Right atrium auricular region (tissue), 2 donors: ENCODE results near the gene KRTAP4-16. TPM values are rescaled to one million over a fixed set of nuclear protein-coding genes. Genes with fewer than 3 reads are reported as not detected.
"Not testable (repeated sequence)": the region's sequence is repeated elsewhere in the genome, so short reads cannot be mapped to it uniquely, and the experiment has no call there.

ENCODE experiments used
- DNase-seq: peaks from one replicate; pipeline ENCODE4 v3.0.0-alpha.2; 2019; ENCODE audit warnings: low spot score
- H3K27ac ChIP-seq, 2 donors: fragments of 200-600 bp; sonication (generic); 1 replicate in 1 of 2; 2 replicates in 1 of 2; pipeline ENCODE4 v1.5.1; 2016 to 2019
- H3K27me3 ChIP-seq, 2 donors: fragments of 200-600 bp; sonication (generic); one replicate each; pipeline versions ENCODE4 v1.5.1 to v1.6.0; 2017 to 2019
- H3K36me3 ChIP-seq: fragments of 200-600 bp; sonication (generic); one replicate; pipeline ENCODE4 v1.5.1; 2016
- H3K4me1 ChIP-seq, 2 donors: fragments of 200-600 bp; sonication (generic); one replicate each; pipeline versions ENCODE4 v1.5.1 to v1.6.0; 2017 to 2019
- H3K4me3 ChIP-seq, 2 donors: fragments of 200-600 bp; sonication (generic); 1 replicate in 1 of 2; 2 replicates in 1 of 2; pipeline ENCODE4 v1.5.1; 2017 to 2019; ENCODE audit warnings: mild to moderate bottlenecking in 1 of 2, moderate library complexity in 1 of 2
- H3K9me3 ChIP-seq, 2 donors: fragments of 200-600 bp; sonication (generic); one replicate each; pipeline ENCODE4 v1.5.1; 2019
- CTCF ChIP-seq, 2 donors: fragments of 200-600 bp; sonication (generic); IDR thresholded peaks; one replicate each; pipeline ENCODE4 v1.5.1; 2019; ENCODE audit warnings: antibody characterized with exemption in 2 of 2
- total RNA-seq, 2 donors: library from RNA; depleted of rRNA; stranded (reverse); fragments of >200 nt; gene quantifications; one replicate each; pipeline ENCODE4 v1.1.0, GENCODE V29; 2016

The KRTAP4-16 gene
- total RNA-seq, 2 donors from 2014 or later = not detected

- no peak for TF ChIP-seq CTCF (IDR thresholded peaks at IDR 0.05)
- Histone ChIP-seq H3K9me3 (no peaks in the 10 kb centered on the region), H3K4me1 (no peaks in the 10 kb centered on the region), H3K27me3 (no peaks in the 10 kb centered on the region), H3K27ac (no peak overlapping the region), H3K36me3 (no peaks in the 10 kb centered on the region), H3K4me3 (no peak overlapping the region)
- DNase-seq = no peak
These were observed 1.9 kb upstream of the KRTAP4-16 start for GRCh38 chr17:41103896-41104295.

DNA sequence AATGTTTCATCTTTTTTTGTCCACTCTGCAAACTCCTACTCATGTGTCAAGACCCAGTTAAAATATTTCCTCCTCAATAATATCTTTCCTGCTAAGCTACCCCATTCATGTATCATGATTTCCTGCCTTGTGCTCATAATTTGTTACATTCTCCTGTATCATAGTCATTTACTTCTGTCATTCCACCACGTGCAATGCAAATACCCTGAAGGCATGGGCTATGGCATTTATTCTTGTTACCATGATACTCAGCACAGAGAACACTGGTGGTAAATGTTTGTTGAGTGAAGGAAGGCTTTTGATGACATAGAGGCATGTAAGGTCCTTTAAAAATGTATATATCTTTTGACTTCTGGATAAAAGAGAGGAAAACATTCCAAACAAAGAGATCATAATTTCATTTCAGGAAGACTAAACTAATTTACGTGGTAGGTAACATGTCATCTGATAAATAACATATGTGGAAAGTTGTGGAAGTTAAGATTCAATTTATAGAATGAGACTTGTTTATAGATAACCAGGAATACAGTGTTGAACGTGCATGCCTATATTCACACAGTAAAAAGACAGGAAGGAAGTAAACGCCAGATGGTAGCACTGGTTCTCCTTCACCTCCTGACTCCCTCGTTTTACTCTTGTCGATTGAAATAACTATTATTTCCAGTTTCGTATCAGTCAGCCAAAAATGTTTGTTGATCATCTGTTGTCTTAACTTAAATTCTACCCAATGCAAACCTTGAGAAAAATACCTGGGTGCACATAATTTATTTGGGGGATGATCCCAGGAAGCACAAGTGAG, 2.1 kb downstream of the KRTAP4-16 start:
- H3K27me3 ChIP-seq = not testable (repeated sequence)

GRCh38 chr17:41098481-41098880, 3.5 kb downstream of the KRTAP4-16 start:
- H3K4me1 ChIP-seq = no peaks in the 10 kb centered on the region
- H3K4me3 ChIP-seq = no peak overlapping the region
- no peak for TF ChIP-seq CTCF (IDR thresholded peaks at IDR 0.05)
- H3K9me3 ChIP-seq = no peaks in the 10 kb centered on the region
- no peak overlapping the region for H3K27ac ChIP-seq
- no peaks in the 10 kb centered on the region for H3K36me3 ChIP-seq
- H3K27me3 ChIP-seq = no peaks in the 10 kb centered on the region
- no peak for DNase-seq

More for the DNA sequence above, 2.1 kb downstream of the KRTAP4-16 start:
- H3K27ac ChIP-seq, H3K36me3 ChIP-seq, H3K4me3 ChIP-seq, H3K4me1 ChIP-seq, H3K9me3 ChIP-seq, DNase-seq: not testable (repeated sequence)

DNA sequence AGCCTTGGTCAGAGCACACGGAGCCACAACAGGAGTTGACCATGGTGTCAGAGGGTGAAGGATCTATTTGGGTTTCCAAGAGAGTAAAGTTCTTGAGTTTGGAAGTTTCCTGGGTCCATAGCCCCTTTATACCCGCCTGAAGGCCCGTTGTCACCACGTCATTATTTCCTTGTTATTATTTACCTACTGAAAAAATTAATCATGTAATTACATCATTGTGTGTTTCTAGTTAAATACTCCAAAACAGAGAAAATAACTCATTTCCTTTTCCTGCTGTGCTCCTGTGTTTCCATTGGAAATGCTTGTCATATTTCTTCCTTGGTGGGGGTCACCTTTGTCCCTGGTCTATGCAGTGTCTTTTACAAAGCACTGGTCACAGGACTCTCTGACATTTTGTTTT, 4.0 kb downstream of the KRTAP4-16 start, which contains the start of gene KRTAP4-8:
KRTAP4-8 (minus strand) TSS at position 101 of the 400 bp plus-strand sequence; CDS start at position 43, 58 bp downstream.
- Histone ChIP-seq H3K4me1 (no peaks in the 10 kb centered on the region), H3K9me3 (no peaks in the 10 kb centered on the region), H3K27ac (no peak within 1 kb of the TSS), H3K27me3 (no peaks in the 10 kb centered on the region), H3K4me3 (no peak within 1 kb of the TSS), H3K36me3 (no peaks in the 10 kb centered on the region)
- no peak for DNase-seq
- no peak for TF ChIP-seq CTCF (IDR thresholded peaks at IDR 0.05)

- Histone ChIP-seq H3K4me1 (no peaks in the 10 kb centered on the region), H3K9me3 (no peaks in the 10 kb centered on the region), H3K4me3 (no peak overlapping the region), H3K36me3 (no peaks in the 10 kb centered on the region), H3K27me3 (no peaks in the 10 kb centered on the region), H3K27ac (no peak overlapping the region)
- DNase-seq = no peak
- TF ChIP-seq CTCF (IDR thresholded peaks at IDR 0.05) = no peak
These were observed 6.0 kb downstream of the KRTAP4-16 start for GRCh38 chr17:41096055-41096454.

DNA sequence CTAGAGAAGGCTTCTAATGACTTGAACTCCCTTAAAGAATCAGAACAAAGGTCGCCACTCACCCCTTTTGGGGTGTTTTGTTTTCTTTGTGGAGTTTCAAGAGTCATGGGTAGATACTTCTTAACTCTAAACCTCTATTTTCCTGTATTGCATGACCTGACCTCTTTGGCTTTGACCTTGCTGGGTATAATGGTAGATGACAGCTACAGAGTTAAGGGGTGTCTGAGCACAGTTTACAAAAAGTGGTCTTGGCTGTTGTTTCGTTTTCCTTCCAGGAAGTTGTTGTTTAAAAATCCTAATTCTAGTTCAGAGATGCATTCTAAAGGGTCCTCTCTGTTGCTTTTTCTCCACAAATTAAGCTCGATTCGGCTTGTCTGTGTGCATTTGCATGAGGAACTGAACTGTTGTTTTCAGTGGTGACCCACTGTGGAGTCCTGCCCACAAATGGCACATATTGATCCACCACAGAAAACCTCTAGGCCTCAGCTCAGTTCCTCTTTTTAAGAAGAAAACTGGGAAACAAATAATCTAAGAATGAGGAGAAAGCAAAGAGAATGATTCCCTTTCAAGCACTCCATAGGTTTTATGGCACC, 13.2 kb downstream of the KRTAP4-16 start:
- H3K27ac ChIP-seq, H3K27me3 ChIP-seq, H3K4me1 ChIP-seq, H3K4me3 ChIP-seq, H3K36me3 ChIP-seq, H3K9me3 ChIP-seq, DNase-seq: not testable (repeated sequence)

DNA sequence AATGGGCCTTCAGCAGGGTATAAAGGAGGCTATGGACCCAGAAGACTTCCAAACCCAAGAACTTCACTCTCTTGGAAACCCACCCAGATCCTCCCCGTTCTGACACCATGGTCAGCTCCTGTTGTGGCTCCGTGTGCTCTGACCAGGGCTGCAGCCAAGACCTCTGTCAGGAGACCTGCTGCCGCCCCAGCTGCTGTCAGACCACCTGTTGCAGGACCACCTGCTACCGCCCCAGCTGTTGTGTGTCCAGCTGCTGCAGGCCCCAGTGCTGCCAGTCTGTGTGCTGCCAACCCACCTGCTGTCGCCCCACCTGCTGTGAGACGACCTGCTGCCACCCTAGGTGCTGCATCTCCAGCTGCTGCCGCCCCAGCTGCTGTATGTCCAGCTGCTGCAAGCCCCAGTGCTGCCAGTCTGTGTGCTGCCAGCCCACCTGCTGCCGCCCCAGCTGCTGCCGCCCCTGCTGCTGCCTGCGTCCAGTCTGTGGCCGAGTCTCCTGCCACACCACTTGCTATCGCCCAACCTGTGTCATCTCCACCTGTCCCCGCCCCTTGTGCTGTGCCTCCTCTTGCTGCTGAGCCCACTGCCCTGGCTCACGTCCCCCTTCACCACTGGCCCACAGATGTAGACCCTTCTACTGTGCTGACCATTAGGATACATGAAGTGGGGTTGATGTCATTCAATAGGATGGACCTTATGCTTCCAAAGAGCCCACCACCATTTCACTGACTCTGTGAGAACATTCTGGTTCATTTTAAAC, 17.7 kb downstream of the KRTAP4-16 start, which contains the start of gene KRTAP4-7:
KRTAP4-7 (plus strand) TSS at position 51 of the 757 bp plus-strand sequence; CDS start at position 108, 57 bp downstream.
- DNase-seq = not testable (repeated sequence)

GRCh38 chr17:41083427-41083826, 18.6 kb downstream of the KRTAP4-16 start:
- DNase-seq, H3K36me3 ChIP-seq, H3K27me3 ChIP-seq, H3K4me3 ChIP-seq, H3K27ac ChIP-seq, H3K4me1 ChIP-seq, H3K9me3 ChIP-seq: not testable (repeated sequence)

More for the DNA sequence above, 17.7 kb downstream of the KRTAP4-16 start, which contains the start of gene KRTAP4-7:
- not testable (repeated sequence) for H3K27me3 ChIP-seq, H3K36me3 ChIP-seq, H3K27ac ChIP-seq, H3K4me1 ChIP-seq, H3K4me3 ChIP-seq, H3K9me3 ChIP-seq
